Neural progenitor cell (in vitro differentiated cells): Measurements from ENCODE around the gene CCNG2.

Experiments used
- CTCF ChIP-seq: fragments of 200-600 bp; sonication (generic); IDR thresholded peaks from 2 replicates; pipeline ENCODE4 v1.5.1; 2017; ENCODE audit warnings: antibody characterized with exemption, mild to moderate bottlenecking
- EZH2 ChIP-seq: fragments of 200-600 bp; sonication (generic); IDR thresholded peaks from 2 replicates; pipeline ENCODE4 v1.6.1; 2017; ENCODE audit warnings: antibody characterized with exemption, mild to moderate bottlenecking, moderate library complexity
- EZH2phosphoT487 ChIP-seq: fragments of 200-600 bp; sonication (generic); IDR thresholded peaks from 2 replicates; pipeline ENCODE4 v1.6.1; 2017; ENCODE audit warnings: antibody characterized with exemption

- no peak for TF ChIP-seq CTCF
- TF ChIP-seq EZH2phosphoT487 = no peak
- TF ChIP-seq EZH2 = no peak
Measured at GRCh38 chr4:77167173-77167572, 10.2 kb downstream of the CCNG2 start.
